Measurements from ENCODE around the gene DRD4.

DRD4 gene

GRCh38 chr11:665704-666281 is 28.7 kb downstream of the DRD4 start:
- H3K27ac ChIP-seq = no peak overlapping the region
- H3K4me3 ChIP-seq = no peak overlapping the region
- intact Hi-C loops (cut with DNase I; ENCODE audit: low total_unique reads) = no loop called here
- no peaks in the 10 kb centered on the region for H3K27me3 ChIP-seq
- no peak for TF ChIP-seq CTCF (IDR thresholded peaks at IDR 0.05)
- H3K36me3 ChIP-seq = peaks cover 5 to 27% (median 19%) of the 10 kb centered on the region in 3 donors
- peak in 1 of 2 donors; percentile 35 for DNase-seq
- no peaks in the 10 kb centered on the region for H3K9me3 ChIP-seq
- peaks cover 0 to 9% (median 0%) of the 10 kb centered on the region in 4 donors for H3K4me1 ChIP-seq

- H3K4me3 ChIP-seq = no peak overlapping the region
- no peaks in the 10 kb centered on the region for H3K4me1 ChIP-seq
- no peaks in the 10 kb centered on the region for H3K9me3 ChIP-seq
- TF ChIP-seq CTCF (IDR thresholded peaks at IDR 0.05) = no peak
- no peak overlapping the region for H3K27ac ChIP-seq
- H3K27me3 ChIP-seq = no peaks in the 10 kb centered on the region
- no peak for DNase-seq
- peaks cover 25 to 68% (median 43%) of the 10 kb centered on the region in 3 donors for H3K36me3 ChIP-seq
- intact Hi-C loops (cut with DNase I; ENCODE audit: low total_unique reads) = no loop called here
Measured at GRCh38 chr11:673866-674265, 36.8 kb downstream of the DRD4 start.

GRCh38 chr11:674406-674805 is 37.3 kb downstream of the DRD4 start:
- Histone ChIP-seq H3K4me3 (no peak overlapping the region), H3K27ac (no peak overlapping the region), H3K9me3 (no peaks in the 10 kb centered on the region), H3K36me3 (peaks cover 25 to 74% (median 46%) of the 10 kb centered on the region in 3 donors), H3K4me1 (no peaks in the 10 kb centered on the region), H3K27me3 (no peaks in the 10 kb centered on the region)
- TF ChIP-seq CTCF (IDR thresholded peaks at IDR 0.05) = no peak
- DNase-seq = no peak
- intact Hi-C loops (cut with DNase I; ENCODE audit: low total_unique reads) = no loop called here

- intact Hi-C loops (cut with DNase I; ENCODE audit: low total_unique reads) = no loop called here
- Histone ChIP-seq H3K36me3 (peaks cover 25 to 87% (median 43%) of the 10 kb centered on the region in 3 donors), H3K27ac (no peak overlapping the region), H3K4me1 (no peaks in the 10 kb centered on the region), H3K4me3 (no peak overlapping the region), H3K27me3 (no peaks in the 10 kb centered on the region), H3K9me3 (no peaks in the 10 kb centered on the region)
- TF ChIP-seq CTCF (IDR thresholded peaks at IDR 0.05) = no peak
- DNase-seq = no peak
Measured at GRCh38 chr11:678297-678696, 41.2 kb downstream of the DRD4 start.

GRCh38 chr11:679271-680207 is 42.5 kb downstream of the DRD4 start:
- no peak overlapping the region for H3K27ac ChIP-seq
- no peak for TF ChIP-seq CTCF (IDR thresholded peaks at IDR 0.05)
- no peaks in the 10 kb centered on the region for H3K27me3 ChIP-seq
- H3K36me3 ChIP-seq = peaks cover 29 to 87% (median 35%) of the 10 kb centered on the region in 3 donors
- DNase-seq = no peak
- H3K9me3 ChIP-seq = no peaks in the 10 kb centered on the region
- intact Hi-C loops (cut with DNase I; ENCODE audit: low total_unique reads) = no loop called here
- no peak overlapping the region for H3K4me3 ChIP-seq
- no peaks in the 10 kb centered on the region for H3K4me1 ChIP-seq
